Sigmoid colon (tissue), 7 donors: ENCODE measurements around the gene PIN1. TPM values are rescaled to one million over a fixed set of nuclear protein-coding genes. Genes with fewer than 3 reads are reported as not detected.

Experiments
- DNase-seq: peaks from one replicate; pipeline ENCODE4 v3.0.0-alpha.2; 2019
- H3K27ac ChIP-seq, 4 donors: fragments of 200-600 bp; sonication (generic); one replicate each; pipeline ENCODE4 v1.5.1; 2016 to 2019; ENCODE audit warnings: mild to moderate bottlenecking in 1 of 4
- H3K27me3 ChIP-seq, 3 donors: fragments of 200-600 bp; sonication (generic); one replicate each; pipeline ENCODE4 v1.5.1; 2019; ENCODE audit warnings: mild to moderate bottlenecking in 1 of 3
- H3K36me3 ChIP-seq, 4 donors: fragments of 200-600 bp; sonication (generic); one replicate each; pipeline ENCODE4 v1.5.1; 2016 to 2019
- H3K4me1 ChIP-seq, 4 donors: fragments of 200-600 bp; sonication (generic); one replicate each; pipeline ENCODE4 v1.5.1; 2017 to 2019
- H3K4me3 ChIP-seq, 4 donors: fragments of 200-600 bp; sonication (generic); one replicate each; pipeline ENCODE4 v1.5.1; 2017 to 2019; ENCODE audit warnings: mild to moderate bottlenecking in 2 of 4, moderate library complexity in 1 of 4
- H3K9me3 ChIP-seq, 4 donors: fragments of 200-600 bp in 3 of 4; sonication (generic) in 3 of 4; one replicate each; pipeline versions ENCODE4 v1.5.1 to v1.6.1; 2013 to 2019
- EP300 ChIP-seq, 4 donors: sonication (generic); formaldehyde crosslinking; IDR thresholded peaks; one replicate each; pipeline ENCODE4 v1.6.1; 2017; ENCODE audit warnings: antibody characterized with exemption in 4 of 4
- POLR2A ChIP-seq, 2 donors: fragments of 450-650 bp; IDR thresholded peaks; one replicate each; pipeline ENCODE4 v1.6.1; 2016; ENCODE audit warnings: antibody characterized with exemption in 2 of 2, mild to moderate bottlenecking in 2 of 2, moderate library complexity in 2 of 2
- POLR2AphosphoS5 ChIP-seq, 4 donors: sonication (generic); formaldehyde crosslinking; IDR thresholded peaks; one replicate each; pipeline ENCODE4 v1.6.1; 2017; ENCODE audit warnings: antibody characterized with exemption in 4 of 4
- WGBS, 2 donors: extraction: QIAGEN DNeasy Blood & Tissue Kit; methylation state at CpG; one replicate each; pipeline ENCODE4 v1.1.7; 2013; 5-methylcytosine and 5-hydroxymethylcytosine counted together
- intact Hi-C: fragments of 100-400 bp; cut with DNase I; formaldehyde crosslinking; loops from one replicate; pipeline ENCODE4 v1.15.1; 2023
- polyA plus RNA-seq, 3 donors: library from polyadenylated mRNA; stranded (reverse); fragments of 200-250 nt; gene quantifications; one replicate each; pipeline ENCODE4 v1.2.3, GENCODE V29; 2013
- total RNA-seq, 4 donors: library from RNA; depleted of rRNA; stranded (reverse); fragments of >200 nt; gene quantifications; one replicate each; pipeline ENCODE4 v1.1.0, GENCODE V29; 2016
- TF ChIP-seq, protein P1 (sequence below), 4 experiments: fragments of 450-650 bp in 3 of 4; fragments of 200-600 bp in 1 of 4; IDR thresholded peaks; one replicate each; pipeline ENCODE4 v1.5.1; 2016 to 2019; ENCODE audit warnings: antibody characterized with exemption in 4 of 4, mild to moderate bottlenecking in 3 of 4, moderate library complexity in 2 of 4
- donor health status: healthy with polysubstance abuse.
- donor health status: Bipolar disorder and iron deficiency.
- donor health status: healthy.

Gene PIN1
- total and polyA plus RNA-seq, 7 donors: 77.5 to 149 (median 122) TPM

DNA sequence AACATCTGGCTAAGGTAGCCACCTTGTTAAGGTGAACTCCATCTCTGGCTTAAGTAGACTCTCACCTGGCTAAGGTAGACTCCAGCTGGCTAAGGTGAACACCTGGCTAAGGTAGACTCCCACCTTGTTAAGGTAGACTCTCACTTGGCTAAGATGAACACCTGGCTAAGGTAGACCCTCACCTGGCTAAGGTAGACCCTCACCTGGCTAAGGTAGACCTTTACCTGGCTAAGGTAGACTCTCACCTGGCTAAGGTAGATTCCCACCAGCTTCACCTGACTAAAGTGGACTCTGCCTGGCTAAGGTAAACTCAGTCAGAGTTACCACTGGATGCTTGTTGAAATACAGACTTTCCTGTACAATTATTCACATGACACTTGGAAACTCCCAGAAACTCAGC is 23.6 kb downstream of the PIN1 start:
- no peak for DNase-seq
- H3K4me1 ChIP-seq: no peaks in the 10 kb centered on the region
- H3K4me3 ChIP-seq: no peak overlapping the region
- TF ChIP-seq EP300 (IDR thresholded peaks at IDR 0.05) (no peak), POLR2A (IDR thresholded peaks at IDR 0.05) (no peak), POLR2AphosphoS5 (IDR thresholded peaks at IDR 0.05) (no peak)
- TF ChIP-seq, protein P1, sequence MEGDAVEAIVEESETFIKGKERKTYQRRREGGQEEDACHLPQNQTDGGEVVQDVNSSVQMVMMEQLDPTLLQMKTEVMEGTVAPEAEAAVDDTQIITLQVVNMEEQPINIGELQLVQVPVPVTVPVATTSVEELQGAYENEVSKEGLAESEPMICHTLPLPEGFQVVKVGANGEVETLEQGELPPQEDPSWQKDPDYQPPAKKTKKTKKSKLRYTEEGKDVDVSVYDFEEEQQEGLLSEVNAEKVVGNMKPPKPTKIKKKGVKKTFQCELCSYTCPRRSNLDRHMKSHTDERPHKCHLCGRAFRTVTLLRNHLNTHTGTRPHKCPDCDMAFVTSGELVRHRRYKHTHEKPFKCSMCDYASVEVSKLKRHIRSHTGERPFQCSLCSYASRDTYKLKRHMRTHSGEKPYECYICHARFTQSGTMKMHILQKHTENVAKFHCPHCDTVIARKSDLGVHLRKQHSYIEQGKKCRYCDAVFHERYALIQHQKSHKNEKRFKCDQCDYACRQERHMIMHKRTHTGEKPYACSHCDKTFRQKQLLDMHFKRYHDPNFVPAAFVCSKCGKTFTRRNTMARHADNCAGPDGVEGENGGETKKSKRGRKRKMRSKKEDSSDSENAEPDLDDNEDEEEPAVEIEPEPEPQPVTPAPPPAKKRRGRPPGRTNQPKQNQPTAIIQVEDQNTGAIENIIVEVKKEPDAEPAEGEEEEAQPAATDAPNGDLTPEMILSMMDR (IDR thresholded peaks at IDR 0.05): no peak
- no peaks in the 10 kb centered on the region for H3K27me3 ChIP-seq
- intact Hi-C loops: no loop called here
- H3K27ac ChIP-seq: no peak overlapping the region
- peaks cover 0 to 5% (median 0%) of the 10 kb centered on the region in 4 donors for H3K36me3 ChIP-seq
- H3K9me3 ChIP-seq: no peaks in the 10 kb centered on the region

DNA sequence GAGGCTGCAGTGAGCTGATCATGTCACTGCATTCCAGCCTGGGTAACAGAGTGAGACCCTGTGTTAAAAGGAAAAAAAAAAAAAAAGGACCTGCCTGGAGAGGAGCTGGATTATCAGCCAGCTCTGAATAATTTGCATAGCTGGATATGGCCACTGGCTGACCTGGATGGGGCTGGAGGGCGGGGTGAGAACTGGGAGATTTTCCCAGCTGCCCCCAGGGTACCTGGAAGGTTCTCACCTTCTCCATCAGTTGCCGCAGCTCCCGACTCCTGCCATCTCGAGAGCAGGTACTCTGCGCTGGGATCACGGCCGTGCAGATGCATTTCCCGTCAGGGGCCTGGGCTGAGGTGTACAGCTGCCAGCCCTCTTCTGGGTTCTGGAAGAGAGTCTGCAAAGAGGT is 25.3 kb downstream of the PIN1 start:
- H3K9me3 ChIP-seq: no peaks in the 10 kb centered on the region
- H3K4me3 ChIP-seq: no peak overlapping the region
- no peak for DNase-seq
- intact Hi-C loops: no loop called here
- peaks cover 0 to 5% (median 0%) of the 10 kb centered on the region in 4 donors for H3K36me3 ChIP-seq
- H3K4me1 ChIP-seq: no peaks in the 10 kb centered on the region
- H3K27ac ChIP-seq: no peak overlapping the region
- WGBS, 2 donors: 84 to 92% methylated on average over 8 of the region's 8 CpGs
- TF ChIP-seq POLR2AphosphoS5 (IDR thresholded peaks at IDR 0.05): no peak
- TF ChIP-seq EP300 (IDR thresholded peaks at IDR 0.05): no peak
- TF ChIP-seq, protein P1 (IDR thresholded peaks at IDR 0.05): no peak
- no peak for TF ChIP-seq POLR2A (IDR thresholded peaks at IDR 0.05)
- no peaks in the 10 kb centered on the region for H3K27me3 ChIP-seq

DNA sequence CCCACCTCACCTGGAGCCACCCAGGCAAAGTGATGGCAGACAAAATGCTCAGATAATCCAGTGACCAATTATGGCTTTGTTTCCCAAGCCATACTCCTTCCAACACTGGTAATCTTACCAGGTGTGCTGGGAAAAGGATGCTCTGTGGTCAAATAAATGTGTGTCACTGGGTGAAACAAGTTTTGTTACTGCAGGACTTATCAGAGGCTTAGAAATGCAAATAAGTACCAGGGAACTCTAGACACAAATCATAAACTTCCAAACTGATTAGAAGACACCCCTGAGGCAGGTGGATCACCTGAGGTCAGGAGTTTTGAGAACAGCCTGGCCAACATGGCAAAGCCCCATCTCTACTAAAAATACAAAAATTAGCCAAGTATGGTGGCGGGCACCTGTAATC is 26.4 kb downstream of the PIN1 start:
- intact Hi-C loops: no loop called here
- no peak overlapping the region for H3K4me3 ChIP-seq
- H3K27me3 ChIP-seq: no peaks in the 10 kb centered on the region
- no peak for DNase-seq
- H3K27ac ChIP-seq: no peak overlapping the region
- peaks cover 0 to 5% (median 0%) of the 10 kb centered on the region in 4 donors for H3K36me3 ChIP-seq
- TF ChIP-seq EP300 (IDR thresholded peaks at IDR 0.05): no peak
- no peak for TF ChIP-seq POLR2AphosphoS5 (IDR thresholded peaks at IDR 0.05)
- TF ChIP-seq POLR2A (IDR thresholded peaks at IDR 0.05): no peak
- TF ChIP-seq, protein P1 (IDR thresholded peaks at IDR 0.05): no peak
- H3K9me3 ChIP-seq: no peaks in the 10 kb centered on the region
- WGBS, 2 donors: 95 to 96% methylated on average over 1 of the region's 1 CpG
- H3K4me1 ChIP-seq: no peaks in the 10 kb centered on the region

DNA sequence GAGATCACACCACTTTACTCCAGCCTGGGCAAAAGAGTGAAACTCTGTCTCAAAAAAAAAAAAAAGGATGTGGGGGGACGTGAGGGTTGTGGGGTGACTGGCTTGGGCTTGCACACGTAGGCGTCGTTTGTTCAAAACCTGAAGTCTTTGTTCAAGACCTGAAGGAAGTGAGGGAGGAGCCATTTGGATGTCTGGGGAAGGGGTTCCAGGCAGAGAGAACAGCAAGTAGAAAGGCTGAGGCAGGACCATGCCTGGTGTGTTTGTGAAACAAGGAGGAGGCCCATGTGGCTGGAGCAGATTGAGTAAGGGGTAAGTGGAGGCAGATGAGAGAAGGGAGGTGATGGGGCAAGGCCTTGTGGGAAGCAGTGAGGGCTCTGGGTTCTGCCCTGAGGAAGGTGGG is 27.8 kb downstream of the PIN1 start:
- Histone ChIP-seq H3K36me3 (no peaks in the 10 kb centered on the region), H3K27me3 (no peaks in the 10 kb centered on the region), H3K4me1 (no peaks in the 10 kb centered on the region), H3K4me3 (no peak overlapping the region), H3K27ac (no peak overlapping the region), H3K9me3 (no peaks in the 10 kb centered on the region)
- intact Hi-C loops: no loop called here
- WGBS, 2 donors: 61 to 78% methylated on average over 4 of the region's 4 CpGs
- DNase-seq: no peak
- TF ChIP-seq EP300 (IDR thresholded peaks at IDR 0.05) (no peak), POLR2A (IDR thresholded peaks at IDR 0.05) (no peak), POLR2AphosphoS5 (IDR thresholded peaks at IDR 0.05) (no peak)
- TF ChIP-seq, protein P1 (IDR thresholded peaks at IDR 0.05): no peak

DNA sequence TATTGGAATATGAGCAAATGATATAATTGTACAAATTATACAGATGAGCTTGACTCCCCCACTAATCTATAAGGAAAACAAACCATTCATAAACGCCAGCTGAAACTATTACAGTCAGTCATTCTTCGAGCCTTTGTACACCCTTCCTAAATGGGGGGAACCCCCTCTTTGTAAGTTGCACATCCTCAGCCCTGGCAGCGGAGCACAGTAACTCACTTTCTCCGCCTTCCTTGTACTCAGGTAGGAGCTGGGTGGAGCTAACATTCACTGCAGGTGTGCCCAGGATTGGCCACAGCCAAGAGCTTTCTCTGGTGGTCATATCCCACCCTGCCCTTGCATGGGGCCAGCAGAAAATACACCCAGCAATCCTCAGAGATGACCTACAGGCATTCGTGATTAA is 28.6 kb downstream of the PIN1 start:
- no peak for TF ChIP-seq EP300 (IDR thresholded peaks at IDR 0.05)
- TF ChIP-seq, protein P1 (IDR thresholded peaks at IDR 0.05): no peak
- no peak for TF ChIP-seq POLR2A (IDR thresholded peaks at IDR 0.05)
- TF ChIP-seq POLR2AphosphoS5 (IDR thresholded peaks at IDR 0.05): no peak

More for the DNA sequence above, 28.6 kb downstream of the PIN1 start:
- Histone ChIP-seq H3K27me3 (no peaks in the 10 kb centered on the region), H3K4me3 (no peak overlapping the region), H3K4me1 (no peaks in the 10 kb centered on the region), H3K27ac (no peak overlapping the region), H3K9me3 (no peaks in the 10 kb centered on the region), H3K36me3 (no peaks in the 10 kb centered on the region)
- intact Hi-C loops: no loop called here
- WGBS, 2 donors: 62 to 68% methylated on average over 5 of the region's 5 CpGs
- no peak for DNase-seq
